ENCODE results near the gene HELZ2.
A peak's percentile ranks its signal among the peaks of the same experiment; 100 is the strongest.

The HELZ2 gene

GRCh38 chr20:63597651-63598478 lies 23.8 kb upstream of the HELZ2 start:
- no peak for DNase-seq

GRCh38 chr20:63596423-63596822 lies 22.4 kb upstream of the HELZ2 start:
- DNase-seq, result no peak

GRCh38 chr20:63595416-63596127 lies 21.5 kb upstream of the HELZ2 start:
- no peak for DNase-seq

GRCh38 chr20:63594043-63594561 lies 20.1 kb upstream of the HELZ2 start:
- no peak for DNase-seq

GRCh38 chr20:63592661-63593060 lies 18.6 kb upstream of the HELZ2 start:
- DNase-seq, result no peak

- no peak for DNase-seq
Measured at GRCh38 chr20:63591786-63592355, 17.8 kb upstream of the HELZ2 start.

- no peak for DNase-seq
Measured at GRCh38 chr20:63591147-63591533, 17.1 kb upstream of the HELZ2 start.

- DNase-seq, result no peak
Measured at GRCh38 chr20:63590218-63591146, 16.4 kb upstream of the HELZ2 start.

- DNase-seq, result no peak
Measured at GRCh38 chr20:63589261-63590217, 15.5 kb upstream of the HELZ2 start.

GRCh38 chr20:63588641-63589041 lies 14.6 kb upstream of the HELZ2 start:
- DNase-seq, result no peak

- DNase-seq, result no peak
Measured at GRCh38 chr20:63587776-63588591, 13.9 kb upstream of the HELZ2 start.

GRCh38 chr20:63587256-63587655 lies 13.2 kb upstream of the HELZ2 start:
- DNase-seq, result no peak

GRCh38 chr20:63586797-63587196 lies 12.8 kb upstream of the HELZ2 start:
- DNase-seq, result no peak

- no peak for DNase-seq
Measured at GRCh38 chr20:63585616-63586565, 11.9 kb upstream of the HELZ2 start.

GRCh38 chr20:63582382-63583063 lies 8.5 kb upstream of the HELZ2 start:
- no peak for DNase-seq

GRCh38 chr20:63580796-63581461 lies 6.9 kb upstream of the HELZ2 start:
- peak; percentile 77 for DNase-seq

- no peak for DNase-seq
Measured at GRCh38 chr20:63579017-63579694, 5.1 kb upstream of the HELZ2 start.

Data from activated naive CD4-positive, alpha-beta T cell treated with anti-CD3 and anti-CD28 coated beads, Interleukin-2, amount 50 U/mL, for 16 hours (primary cell).